ENCODE results near the gene RNF113B. TPM values are rescaled to one million over a fixed set of nuclear protein-coding genes. Genes with fewer than 3 reads are reported as not detected.

RNF113B gene
- total RNA-seq, 3 donors from 2014 or later: not detected

GRCh38 chr13:98174307-98174706 is 2.8 kb downstream of the RNF113B start:
- no peaks in the 10 kb centered on the region for H3K36me3 Mint-ChIP-seq (ENCODE audit: insufficient read depth)
- no peak overlapping the region for H3K4me3 Mint-ChIP-seq
- H3K9me3 Mint-ChIP-seq: no peaks in the 10 kb centered on the region
- H3K27me3 Mint-ChIP-seq (ENCODE audit: low read depth): peaks cover 18% of the 10 kb centered on the region
- no peak for ATAC-seq
- no peak for DNase-seq
- no peaks in the 10 kb centered on the region for H3K4me1 Mint-ChIP-seq (ENCODE audit: low read depth)

- DNase-seq (no peak), ATAC-seq (no peak)
- H3K4me1 Mint-ChIP-seq (ENCODE audit: low read depth): no peaks in the 10 kb centered on the region
- peaks cover 17% of the 10 kb centered on the region for H3K27me3 Mint-ChIP-seq (ENCODE audit: low read depth)
- H3K36me3 Mint-ChIP-seq (ENCODE audit: insufficient read depth): no peaks in the 10 kb centered on the region
- no peaks in the 10 kb centered on the region for H3K9me3 Mint-ChIP-seq
- H3K4me3 Mint-ChIP-seq: no peak overlapping the region
These were observed 3.5 kb downstream of the RNF113B start for GRCh38 chr13:98173431-98174152.

- Mint-ChIP-seq H3K4me3 (no peak overlapping the region), H3K36me3 (ENCODE audit: insufficient read depth) (no peaks in the 10 kb centered on the region), H3K27me3 (ENCODE audit: low read depth) (peaks cover 17% of the 10 kb centered on the region), H3K4me1 (ENCODE audit: low read depth) (no peaks in the 10 kb centered on the region), H3K9me3 (no peaks in the 10 kb centered on the region)
- no peak for DNase-seq
- ATAC-seq: no peak
These were observed 4.3 kb downstream of the RNF113B start for GRCh38 chr13:98172590-98173422.

GRCh38 chr13:98171900-98172589 is 5.0 kb downstream of the RNF113B start:
- ATAC-seq (no peak), DNase-seq (no peak)
- H3K36me3 Mint-ChIP-seq (ENCODE audit: insufficient read depth): no peaks in the 10 kb centered on the region
- no peak overlapping the region for H3K4me3 Mint-ChIP-seq
- H3K9me3 Mint-ChIP-seq: no peaks in the 10 kb centered on the region
- no peaks in the 10 kb centered on the region for H3K4me1 Mint-ChIP-seq (ENCODE audit: low read depth)
- peaks cover 17% of the 10 kb centered on the region for H3K27me3 Mint-ChIP-seq (ENCODE audit: low read depth)

GRCh38 chr13:98169331-98169730 is 7.7 kb downstream of the RNF113B start:
- Mint-ChIP-seq H3K36me3 (ENCODE audit: insufficient read depth) (no peaks in the 10 kb centered on the region), H3K9me3 (no peaks in the 10 kb centered on the region), H3K4me3 (no peak overlapping the region), H3K4me1 (ENCODE audit: low read depth) (no peaks in the 10 kb centered on the region), H3K27me3 (ENCODE audit: low read depth) (peaks cover 16% of the 10 kb centered on the region)
- ATAC-seq: no peak
- no peak for DNase-seq

- no peaks in the 10 kb centered on the region for H3K4me1 Mint-ChIP-seq (ENCODE audit: low read depth)
- H3K36me3 Mint-ChIP-seq (ENCODE audit: insufficient read depth): no peaks in the 10 kb centered on the region
- H3K4me3 Mint-ChIP-seq: no peak overlapping the region
- no peaks in the 10 kb centered on the region for H3K27me3 Mint-ChIP-seq (ENCODE audit: low read depth)
- H3K9me3 Mint-ChIP-seq: no peaks in the 10 kb centered on the region
- DNase-seq (no peak), ATAC-seq (no peak)
These were observed 14.1 kb downstream of the RNF113B start for GRCh38 chr13:98162935-98163334.

- ATAC-seq (no peak), DNase-seq (no peak)
- Mint-ChIP-seq H3K36me3 (ENCODE audit: insufficient read depth) (no peaks in the 10 kb centered on the region), H3K4me1 (ENCODE audit: low read depth) (no peaks in the 10 kb centered on the region), H3K9me3 (no peaks in the 10 kb centered on the region), H3K27me3 (ENCODE audit: low read depth) (peaks cover 4% of the 10 kb centered on the region), H3K4me3 (no peak overlapping the region)
These were observed 18.7 kb downstream of the RNF113B start for GRCh38 chr13:98158172-98158899.

GRCh38 chr13:98157609-98158008 is 19.5 kb downstream of the RNF113B start:
- no peaks in the 10 kb centered on the region for H3K36me3 Mint-ChIP-seq (ENCODE audit: insufficient read depth)
- no peak overlapping the region for H3K4me3 Mint-ChIP-seq
- ATAC-seq: no peak
- DNase-seq: no peak
- no peaks in the 10 kb centered on the region for H3K9me3 Mint-ChIP-seq
- H3K27me3 Mint-ChIP-seq (ENCODE audit: low read depth): peaks cover 7% of the 10 kb centered on the region
- H3K4me1 Mint-ChIP-seq (ENCODE audit: low read depth): no peaks in the 10 kb centered on the region

- Mint-ChIP-seq H3K4me1 (ENCODE audit: low read depth) (no peaks in the 10 kb centered on the region), H3K36me3 (ENCODE audit: insufficient read depth) (no peaks in the 10 kb centered on the region), H3K4me3 (no peak overlapping the region), H3K9me3 (no peaks in the 10 kb centered on the region), H3K27me3 (ENCODE audit: low read depth) (peaks cover 8% of the 10 kb centered on the region)
- DNase-seq: no peak
- no peak for ATAC-seq
These were observed 19.9 kb downstream of the RNF113B start for GRCh38 chr13:98157188-98157587.

GRCh38 chr13:98156259-98156658 is 20.8 kb downstream of the RNF113B start:
- Mint-ChIP-seq H3K9me3 (no peaks in the 10 kb centered on the region), H3K27me3 (ENCODE audit: low read depth) (peaks cover 14% of the 10 kb centered on the region), H3K36me3 (ENCODE audit: insufficient read depth) (no peaks in the 10 kb centered on the region), H3K4me1 (ENCODE audit: low read depth) (no peaks in the 10 kb centered on the region), H3K4me3 (no peak overlapping the region)
- ATAC-seq (no peak), DNase-seq (no peak)

- Mint-ChIP-seq H3K36me3 (ENCODE audit: insufficient read depth) (no peaks in the 10 kb centered on the region), H3K4me3 (no peak overlapping the region), H3K27me3 (ENCODE audit: low read depth) (peaks cover 16% of the 10 kb centered on the region), H3K9me3 (no peaks in the 10 kb centered on the region), H3K4me1 (ENCODE audit: low read depth) (no peaks in the 10 kb centered on the region)
- DNase-seq: no peak
- ATAC-seq: no peak
These were observed 21.5 kb downstream of the RNF113B start for GRCh38 chr13:98155475-98156109.

- peaks cover 46% of the 10 kb centered on the region for H3K27me3 Mint-ChIP-seq (ENCODE audit: low read depth)
- DNase-seq (no peak), ATAC-seq (no peak)
- no peak overlapping the region for H3K4me3 Mint-ChIP-seq
- H3K36me3 Mint-ChIP-seq (ENCODE audit: insufficient read depth): no peaks in the 10 kb centered on the region
- no peaks in the 10 kb centered on the region for H3K4me1 Mint-ChIP-seq (ENCODE audit: low read depth)
- no peaks in the 10 kb centered on the region for H3K9me3 Mint-ChIP-seq
These were observed 26.1 kb downstream of the RNF113B start for GRCh38 chr13:98150832-98151479.

- H3K4me1 Mint-ChIP-seq (ENCODE audit: low read depth): peaks cover 3% of the 10 kb centered on the region
- no peaks in the 10 kb centered on the region for H3K36me3 Mint-ChIP-seq (ENCODE audit: insufficient read depth)
- no peaks in the 10 kb centered on the region for H3K9me3 Mint-ChIP-seq
- ATAC-seq: no peak
- H3K4me3 Mint-ChIP-seq: no peak overlapping the region
- peaks cover 59% of the 10 kb centered on the region for H3K27me3 Mint-ChIP-seq (ENCODE audit: low read depth)
- no peak for DNase-seq
These were observed 29.5 kb downstream of the RNF113B start for GRCh38 chr13:98147521-98147920.
